ENCODE measurements around the gene TMEM178B. TPM values are rescaled to one million over a fixed set of nuclear protein-coding genes. Genes with fewer than 3 reads are reported as not detected.

TMEM178B gene
- total and polyA plus RNA-seq, 9 of the 15 experiments (the other 6 are each of a cell fraction or from before 2014, with no cell fraction given): under 0.01 to 0.03 (median 0.01) TPM; not detected in 5

GRCh38 chr7:141359262-141359661 is 285.4 kb downstream of the TMEM178B start:
- no peaks in the 10 kb centered on the region for H3K79me2 ChIP-seq (ENCODE audit: control insufficient read depth, insufficient read depth, low read length)
- intact Hi-C loops (cut with micrococcal nuclease): no loop called here
- ATAC-seq (no peak), FAIRE-seq (no peak), DNase-seq (ENCODE audit: extremely low read depth in 1 of 4, low spot score in 3 of 4) (no peak)
- no TSS peak for BruUV-seq (replicated peaks)
- H2AFZ ChIP-seq (ENCODE audit: low read depth, low read length): no peak overlapping the region
- H3K27ac ChIP-seq (ENCODE audit: extremely low read depth, low read depth, low read length): no peak overlapping the region
- H3K4me1 ChIP-seq (replicated peaks in 1 of 2; ENCODE audit: control insufficient read depth in 2 of 2, insufficient read depth in 2 of 2, low read length in 2 of 2): no peaks in the 10 kb centered on the region
- no peak overlapping the region for H3K4me3 ChIP-seq
- no peaks in the 10 kb centered on the region for H4K20me1 ChIP-seq (replicated peaks; ENCODE audit: control insufficient read depth, insufficient read depth, low read length)
- no peaks in the 10 kb centered on the region for H3K36me3 ChIP-seq (ENCODE audit: control insufficient read depth, insufficient read depth, low read length)
- H3K27me3 ChIP-seq (ENCODE audit: control insufficient read depth in 2 of 2, insufficient read depth in 2 of 2, low read length in 2 of 2): peaks cover 4 to 5% of the 10 kb centered on the region in 2 experiments; a peak in 3 of 5 replicates
- ChIA-PET POLR2A (interaction anchor here (1.2 kb wide), 1 partner anchor 15 kb away, joined by 3 read pairs; no protein-coding TSS in a partner anchor), CTCF (ENCODE audit: low intra/inter-chr PET ratio) (no interaction called here)
- H3K9ac ChIP-seq (ENCODE audit: insufficient read depth in 1 of 2, low read depth in 2 of 2, low read length in 2 of 2): no peak overlapping the region
- no peak overlapping the region for H3K4me2 ChIP-seq (ENCODE audit: insufficient read depth, low read length)
- H3K9me3 ChIP-seq (replicated peaks; ENCODE audit: control insufficient read depth, insufficient read depth, low read depth, low read length): no peaks in the 10 kb centered on the region
- in situ Hi-C loops (cut with MboI): no loop called here
- H3K9me1 ChIP-seq (ENCODE audit: control insufficient read depth, insufficient read depth, low read length): no peaks in the 10 kb centered on the region
- 3% methylated on average over 3 of the region's 3 CpGs for WGBS (ENCODE audit: insufficient coverage, low coverage, missing lambda C conversion rate)
- TF ChIP-seq SRSF1 (IDR thresholded peaks at IDR 0.05; ENCODE audit: low read depth, low read length) (no peak), SNRNP70 (optimal IDR thresholded peaks at IDR 0.05; ENCODE audit: low read depth, low read length) (no peak), MBD2 (IDR thresholded peaks at IDR 0.05; ENCODE audit: borderline replicate concordance, low read depth) (no peak), ZBTB7A (IDR thresholded peaks at IDR 0.05; ENCODE audit: borderline replicate concordance, control insufficient read depth, low read depth, low read length) (no peak), ZBTB34 (CRISPR knock-in tag; IDR thresholded peaks at IDR 0.05) (no peak), U2AF1 (optimal IDR thresholded peaks at IDR 0.05; ENCODE audit: low read depth, low read length) (no peak), HDAC3 (IDR thresholded peaks at IDR 0.05; ENCODE audit: borderline replicate concordance, partially characterized antibody) (no peak), CEBPG (CRISPR knock-in tag; IDR thresholded peaks at IDR 0.05) (no peak), CEBPG (tag; conservative IDR thresholded peaks at IDR 0.05 in 1 of 2, IDR thresholded peaks at IDR 0.05 in 1 of 2) (no peak), TCF7 (IDR thresholded peaks at IDR 0.05; ENCODE audit: borderline replicate concordance) (no peak), FOXJ3 (CRISPR knock-in tag; IDR thresholded peaks at IDR 0.05) (no peak), ZNF609 (CRISPR knock-in tag; IDR thresholded peaks at IDR 0.05; ENCODE audit: borderline replicate concordance) (no peak), NR0B1 (IDR thresholded peaks at IDR 0.05; ENCODE audit: partially characterized antibody) (no peak), PRMT5 (CRISPR knock-in tag; IDR thresholded peaks at IDR 0.05) (no peak), USF2 (CRISPR knock-in tag; IDR thresholded peaks at IDR 0.05) (no peak)
